Smooth muscle cell (in vitro differentiated cells): ENCODE measurements around the gene MAP7D3. TPM values are rescaled to one million over a fixed set of nuclear protein-coding genes. Genes with fewer than 3 reads are reported as not detected.

Source experiments
- DNase-seq: peaks from one replicate; lab custom pipeline; 2025; ENCODE audit not compliant: unreplicated experiment; lab: John Stamatoyannopoulos, UW
- H2AFZ ChIP-seq: fragments of 200-600 bp; sonication (generic); 2 replicates; pipeline ENCODE4 v1.6.0; 2016; ENCODE audit warnings: antibody characterized with exemption, low read depth, mild to moderate bottlenecking
- H3F3A ChIP-seq: fragments of 200-600 bp; sonication (generic); 2 replicates; pipeline ENCODE4 v1.6.0; 2017; ENCODE audit warnings: antibody characterized with exemption, low read depth
- H3K27ac ChIP-seq: fragments of 200-600 bp; sonication (generic); 2 replicates; pipeline ENCODE4 v1.5.1; 2016; ENCODE audit warnings: low read depth, mild to moderate bottlenecking
- H3K27me3 ChIP-seq: fragments of 200-600 bp; sonication (generic); 2 replicates; pipeline ENCODE4 v1.6.1; 2016; ENCODE audit warnings: low read depth, mild to moderate bottlenecking
- H3K36me3 ChIP-seq: fragments of 200-600 bp; sonication (generic); 2 replicates; pipeline ENCODE4 v1.5.1; 2016; ENCODE audit warnings: low read depth
- H3K4me1 ChIP-seq: fragments of 200-600 bp; sonication (generic); 2 replicates; pipeline ENCODE4 v1.5.1; 2016; ENCODE audit warnings: low read depth
- H3K4me2 ChIP-seq: fragments of 200-600 bp; sonication (generic); 2 replicates; pipeline ENCODE4 v1.6.0; 2016; ENCODE audit warnings: mild to moderate bottlenecking
- H3K4me3 ChIP-seq: fragments of 200-600 bp; sonication (generic); 2 replicates; pipeline ENCODE4 v1.5.1; 2016; ENCODE audit warnings: mild to moderate bottlenecking
- H3K79me2 ChIP-seq: fragments of 200-600 bp; sonication (generic); 2 replicates; pipeline ENCODE4 v1.6.0; 2016; ENCODE audit warnings: low read depth, mild to moderate bottlenecking
- H3K9ac ChIP-seq: fragments of 200-600 bp; sonication (generic); 2 replicates; pipeline ENCODE4 v1.6.0; 2016; ENCODE audit warnings: low read depth
- H3K9me3 ChIP-seq: fragments of 200-600 bp; sonication (generic); replicated peaks from 2 replicates; pipeline ENCODE4 v1.5.1; 2016; ENCODE audit warnings: low read depth
- H4K20me1 ChIP-seq: fragments of 200-600 bp; sonication (generic); 2 replicates; pipeline ENCODE4 v1.6.0; 2016; ENCODE audit warnings: low read depth
- CTCF ChIP-seq: fragments of 200-600 bp; sonication (generic); IDR thresholded peaks from 2 replicates; pipeline ENCODE4 v1.5.1; 2017; ENCODE audit warnings: borderline replicate concordance, mild to moderate bottlenecking, antibody characterized with exemption; ENCODE audit not compliant: insufficient read depth, poor library complexity, severe bottlenecking
- WGBS: methylation state at CpG from one replicate; pipeline ENCODE4 v1.1.7; 2016; ENCODE audit warnings: low lambda C conversion rate; 5-methylcytosine and 5-hydroxymethylcytosine counted together
- polyA plus RNA-seq: library from polyadenylated mRNA; unstranded; fragments of >200 nt; fragmentation: Nextera tagmentation; extraction: Ambion mirVana; gene quantifications from 2 replicates; pipeline ENCODE4 v1.2.1, GENCODE V29; 2016
- total RNA-seq: library from RNA; depleted of rRNA; stranded (reverse); fragments of >200 nt; gene quantifications from 2 replicates; pipeline ENCODE4 v1.2.3, GENCODE V29; 2014

MAP7D3 gene
- total and polyA plus RNA-seq, 2 experiments from 2014 or later: 8.1 to 9.3 TPM

- WGBS: 37% methylated on average over 1 of the region's 1 CpG
- no peak for TF ChIP-seq CTCF
- no peak overlapping the region for H2AFZ ChIP-seq
- no peaks in the 10 kb centered on the region for H4K20me1 ChIP-seq
- no peak overlapping the region for H3K4me3 ChIP-seq
- H3F3A ChIP-seq: no peaks in the 10 kb centered on the region
- H3K4me2 ChIP-seq: no peak overlapping the region
- H3K36me3 ChIP-seq: no peaks in the 10 kb centered on the region
- no peak for DNase-seq
- H3K9me3 ChIP-seq: no peaks in the 10 kb centered on the region
- H3K79me2 ChIP-seq: no peaks in the 10 kb centered on the region
- H3K27ac ChIP-seq: no peak overlapping the region
- H3K27me3 ChIP-seq: no peaks in the 10 kb centered on the region
- no peak overlapping the region for H3K9ac ChIP-seq
- no peaks in the 10 kb centered on the region for H3K4me1 ChIP-seq
Measured at GRCh38 chrX:136272325-136272724, 21.1 kb upstream of the MAP7D3 start.

- no peaks in the 10 kb centered on the region for H4K20me1 ChIP-seq
- no peaks in the 10 kb centered on the region for H3K27me3 ChIP-seq
- no peaks in the 10 kb centered on the region for H3K4me1 ChIP-seq
- no peak overlapping the region for H3K4me3 ChIP-seq
- H3K27ac ChIP-seq: no peak overlapping the region
- no peaks in the 10 kb centered on the region for H3K79me2 ChIP-seq
- DNase-seq: no peak
- no peaks in the 10 kb centered on the region for H3F3A ChIP-seq
- H3K9me3 ChIP-seq: no peaks in the 10 kb centered on the region
- no peak overlapping the region for H2AFZ ChIP-seq
- no peak overlapping the region for H3K9ac ChIP-seq
- no peak for TF ChIP-seq CTCF
- 77% methylated on average over 1 of the region's 1 CpG for WGBS
- no peaks in the 10 kb centered on the region for H3K36me3 ChIP-seq
- no peak overlapping the region for H3K4me2 ChIP-seq
Measured at GRCh38 chrX:136271300-136271699, 20.1 kb upstream of the MAP7D3 start.

GRCh38 chrX:136269921-136270320, 18.7 kb upstream of the MAP7D3 start:
- TF ChIP-seq CTCF: no peak
- Histone ChIP-seq H3F3A (no peaks in the 10 kb centered on the region), H3K36me3 (no peaks in the 10 kb centered on the region), H3K4me2 (no peak overlapping the region), H3K9me3 (no peaks in the 10 kb centered on the region), H3K4me1 (no peaks in the 10 kb centered on the region), H3K9ac (no peak overlapping the region), H3K79me2 (no peaks in the 10 kb centered on the region), H3K4me3 (no peak overlapping the region), H4K20me1 (no peaks in the 10 kb centered on the region), H2AFZ (no peak overlapping the region), H3K27ac (no peak overlapping the region), H3K27me3 (no peaks in the 10 kb centered on the region)
- 75% methylated on average over 1 of the region's 1 CpG for WGBS
- DNase-seq: no peak
